ENCODE measurements around the gene BMP6. TPM values are rescaled to one million over a fixed set of nuclear protein-coding genes. Genes with fewer than 3 reads are reported as not detected.

Gene BMP6
- total and polyA plus RNA-seq, 2 experiments from 2014 or later, result 0.84 to 2.8 TPM

DNA sequence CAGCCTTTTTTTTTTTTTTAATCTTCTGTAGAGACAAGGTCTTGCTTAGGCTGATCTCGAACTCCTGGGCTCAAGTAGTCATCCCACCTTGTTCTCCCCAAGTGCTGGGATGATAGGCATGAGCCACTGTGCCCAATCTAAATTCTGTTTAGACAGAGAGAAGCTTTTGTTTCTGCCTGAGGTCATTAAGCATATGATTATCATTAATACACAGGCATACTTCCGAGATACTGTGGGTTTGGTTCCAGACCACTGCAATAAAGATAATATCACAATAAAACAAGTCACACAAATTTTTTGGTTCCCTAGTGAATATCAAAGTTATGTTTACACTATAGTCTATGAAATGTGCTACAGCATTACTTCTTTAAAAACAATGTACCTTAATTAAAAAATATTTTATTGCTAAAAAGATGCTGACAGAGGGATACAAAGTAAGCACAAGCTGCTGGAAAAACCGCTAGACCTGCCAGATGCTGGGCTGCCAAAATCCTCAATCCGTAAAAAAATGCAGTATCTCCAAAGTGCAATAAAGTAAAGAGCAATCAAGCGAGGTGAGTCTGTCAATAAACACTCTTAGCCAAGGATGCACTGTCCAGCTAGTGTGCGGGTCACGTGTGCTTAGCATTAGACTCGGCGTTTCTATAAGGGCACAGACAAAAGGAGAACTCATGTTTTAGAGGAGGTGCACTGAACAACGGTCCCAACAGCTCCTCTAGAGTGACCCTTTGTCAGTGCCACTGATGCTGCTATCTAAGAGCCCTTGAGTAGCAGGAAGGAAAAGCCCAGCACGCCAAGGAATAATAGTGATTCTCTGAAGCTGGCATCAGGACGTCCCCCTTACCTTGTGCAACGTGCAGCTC lies 168.6 kb downstream of the BMP6 start (continued):
- TF ChIP-seq NANOG (IDR thresholded peaks at IDR 0.05; ENCODE audit: borderline replicate concordance) (no peak), STAT1 (IDR thresholded peaks at IDR 0.05; ENCODE audit: unreplicated experiment) (no peak)
- TF ChIP-seq, protein P1, sequence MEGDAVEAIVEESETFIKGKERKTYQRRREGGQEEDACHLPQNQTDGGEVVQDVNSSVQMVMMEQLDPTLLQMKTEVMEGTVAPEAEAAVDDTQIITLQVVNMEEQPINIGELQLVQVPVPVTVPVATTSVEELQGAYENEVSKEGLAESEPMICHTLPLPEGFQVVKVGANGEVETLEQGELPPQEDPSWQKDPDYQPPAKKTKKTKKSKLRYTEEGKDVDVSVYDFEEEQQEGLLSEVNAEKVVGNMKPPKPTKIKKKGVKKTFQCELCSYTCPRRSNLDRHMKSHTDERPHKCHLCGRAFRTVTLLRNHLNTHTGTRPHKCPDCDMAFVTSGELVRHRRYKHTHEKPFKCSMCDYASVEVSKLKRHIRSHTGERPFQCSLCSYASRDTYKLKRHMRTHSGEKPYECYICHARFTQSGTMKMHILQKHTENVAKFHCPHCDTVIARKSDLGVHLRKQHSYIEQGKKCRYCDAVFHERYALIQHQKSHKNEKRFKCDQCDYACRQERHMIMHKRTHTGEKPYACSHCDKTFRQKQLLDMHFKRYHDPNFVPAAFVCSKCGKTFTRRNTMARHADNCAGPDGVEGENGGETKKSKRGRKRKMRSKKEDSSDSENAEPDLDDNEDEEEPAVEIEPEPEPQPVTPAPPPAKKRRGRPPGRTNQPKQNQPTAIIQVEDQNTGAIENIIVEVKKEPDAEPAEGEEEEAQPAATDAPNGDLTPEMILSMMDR (conservative IDR thresholded peaks at IDR 0.05; ENCODE audit: low read depth in 2 of 2), result no peak

DNA sequence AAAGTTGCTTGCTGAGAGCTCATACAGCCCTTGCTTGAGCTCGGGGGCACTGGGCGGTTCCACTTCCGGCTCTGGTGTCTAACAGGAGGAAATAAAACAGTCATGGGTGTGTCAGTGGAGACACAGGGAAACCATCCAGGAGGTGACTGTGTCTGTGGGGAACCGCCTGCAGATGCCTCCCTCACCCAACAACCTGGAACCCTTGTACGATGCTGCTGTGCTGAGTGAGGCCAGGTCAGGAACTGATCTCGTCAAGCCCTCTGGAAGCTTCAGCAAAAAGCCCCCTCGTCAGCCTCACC lies 169.2 kb downstream of the BMP6 start:
- no peak overlapping the region for H3K27ac ChIP-seq (ENCODE audit: low read depth)
- H3K36me3 ChIP-seq (ENCODE audit: insufficient read depth), result peaks cover 40% of the 10 kb centered on the region
- no peak overlapping the region for H3K4me3 ChIP-seq
- no peaks in the 10 kb centered on the region for H3K9me2 ChIP-seq (ENCODE audit: insufficient read depth)
- Mint-ChIP-seq H3K4me3 (no peak overlapping the region), H3K36me3 (ENCODE audit: low read depth) (peaks cover 93% of the 10 kb centered on the region), H3K4me1 (no peaks in the 10 kb centered on the region), H3K9me3 (no peaks in the 10 kb centered on the region), H3K27me3 (ENCODE audit: insufficient read depth, low read depth, poor library complexity) (peaks cover 3% of the 10 kb centered on the region), H3K27ac (no peak overlapping the region)
- no peaks in the 10 kb centered on the region for H3K4me1 ChIP-seq (ENCODE audit: insufficient read depth)
- no peak overlapping the region for H3K4me2 ChIP-seq
- no peaks in the 10 kb centered on the region for H3K27me3 ChIP-seq (ENCODE audit: insufficient read depth)
- no peak overlapping the region for H2AFZ ChIP-seq
- H4K20me1 ChIP-seq (replicated peaks; ENCODE audit: insufficient read depth), result peaks cover 19% of the 10 kb centered on the region
- no peaks in the 10 kb centered on the region for H3K79me2 ChIP-seq (replicated peaks; ENCODE audit: insufficient read depth)
- H3F3A ChIP-seq (replicated peaks; ENCODE audit: low read depth), result no peaks in the 10 kb centered on the region
- ATAC-seq (no peak), DNase-seq (ENCODE audit: low spot score) (no peak)
- TF ChIP-seq, protein P1 (conservative IDR thresholded peaks at IDR 0.05; ENCODE audit: low read depth in 2 of 2), result no peak
- TF ChIP-seq CREB1 (CRISPR knock-in tag; IDR thresholded peaks at IDR 0.05; ENCODE audit: low read depth) (no peak), EZH2phosphoT487 (IDR thresholded peaks at IDR 0.05; ENCODE audit: unreplicated experiment) (no peak), EZH2 (IDR thresholded peaks at IDR 0.05; ENCODE audit: low read depth, unreplicated experiment) (no peak), POLR2AphosphoS5 (IDR thresholded peaks at IDR 0.05; ENCODE audit: low read depth) (no peak), ZNF331 (CRISPR knock-in tag; IDR thresholded peaks at IDR 0.05; ENCODE audit: low read depth) (no peak), ZNF114 (CRISPR knock-in tag; IDR thresholded peaks at IDR 0.05) (no peak)
- TF ChIP-seq, protein P2, sequence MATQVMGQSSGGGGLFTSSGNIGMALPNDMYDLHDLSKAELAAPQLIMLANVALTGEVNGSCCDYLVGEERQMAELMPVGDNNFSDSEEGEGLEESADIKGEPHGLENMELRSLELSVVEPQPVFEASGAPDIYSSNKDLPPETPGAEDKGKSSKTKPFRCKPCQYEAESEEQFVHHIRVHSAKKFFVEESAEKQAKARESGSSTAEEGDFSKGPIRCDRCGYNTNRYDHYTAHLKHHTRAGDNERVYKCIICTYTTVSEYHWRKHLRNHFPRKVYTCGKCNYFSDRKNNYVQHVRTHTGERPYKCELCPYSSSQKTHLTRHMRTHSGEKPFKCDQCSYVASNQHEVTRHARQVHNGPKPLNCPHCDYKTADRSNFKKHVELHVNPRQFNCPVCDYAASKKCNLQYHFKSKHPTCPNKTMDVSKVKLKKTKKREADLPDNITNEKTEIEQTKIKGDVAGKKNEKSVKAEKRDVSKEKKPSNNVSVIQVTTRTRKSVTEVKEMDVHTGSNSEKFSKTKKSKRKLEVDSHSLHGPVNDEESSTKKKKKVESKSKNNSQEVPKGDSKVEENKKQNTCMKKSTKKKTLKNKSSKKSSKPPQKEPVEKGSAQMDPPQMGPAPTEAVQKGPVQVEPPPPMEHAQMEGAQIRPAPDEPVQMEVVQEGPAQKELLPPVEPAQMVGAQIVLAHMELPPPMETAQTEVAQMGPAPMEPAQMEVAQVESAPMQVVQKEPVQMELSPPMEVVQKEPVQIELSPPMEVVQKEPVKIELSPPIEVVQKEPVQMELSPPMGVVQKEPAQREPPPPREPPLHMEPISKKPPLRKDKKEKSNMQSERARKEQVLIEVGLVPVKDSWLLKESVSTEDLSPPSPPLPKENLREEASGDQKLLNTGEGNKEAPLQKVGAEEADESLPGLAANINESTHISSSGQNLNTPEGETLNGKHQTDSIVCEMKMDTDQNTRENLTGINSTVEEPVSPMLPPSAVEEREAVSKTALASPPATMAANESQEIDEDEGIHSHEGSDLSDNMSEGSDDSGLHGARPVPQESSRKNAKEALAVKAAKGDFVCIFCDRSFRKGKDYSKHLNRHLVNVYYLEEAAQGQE (IDR thresholded peaks at IDR 0.05; ENCODE audit: unreplicated experiment), result no peak
- TF ChIP-seq, protein P3, sequence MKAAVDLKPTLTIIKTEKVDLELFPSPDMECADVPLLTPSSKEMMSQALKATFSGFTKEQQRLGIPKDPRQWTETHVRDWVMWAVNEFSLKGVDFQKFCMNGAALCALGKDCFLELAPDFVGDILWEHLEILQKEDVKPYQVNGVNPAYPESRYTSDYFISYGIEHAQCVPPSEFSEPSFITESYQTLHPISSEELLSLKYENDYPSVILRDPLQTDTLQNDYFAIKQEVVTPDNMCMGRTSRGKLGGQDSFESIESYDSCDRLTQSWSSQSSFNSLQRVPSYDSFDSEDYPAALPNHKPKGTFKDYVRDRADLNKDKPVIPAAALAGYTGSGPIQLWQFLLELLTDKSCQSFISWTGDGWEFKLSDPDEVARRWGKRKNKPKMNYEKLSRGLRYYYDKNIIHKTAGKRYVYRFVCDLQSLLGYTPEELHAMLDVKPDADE (IDR thresholded peaks at IDR 0.05), result no peak
